ENCODE measurements around the gene NAA10. TPM values are rescaled to one million over a fixed set of nuclear protein-coding genes. Genes with fewer than 3 reads are reported as not detected.

NAA10 gene
- total and polyA plus RNA-seq, 2 of the 13 experiments (the other 11 are each of a cell fraction or from before 2014, with no cell fraction given): 49.2 to 51.7 TPM

- TF ChIP-seq PAXIP1 (CRISPR knock-in tag; conservative IDR thresholded peaks at IDR 0.05) (peak; percentile 77), DR1 (CRISPR knock-in tag; IDR thresholded peaks at IDR 0.05) (0 out of 2 replicates have a peak, but pooled peaks have one; percentile 31), MBD4 (IDR thresholded peaks at IDR 0.05; ENCODE audit: borderline replicate concordance, low read length) (no peak), SOX6 (IDR thresholded peaks at IDR 0.05) (no peak), SOX6 (CRISPR knock-in tag; IDR thresholded peaks at IDR 0.05) (peak; percentile 38; the same call in 1 of the 2 replicates), SAP130 (CRISPR knock-in tag; IDR thresholded peaks at IDR 0.05; ENCODE audit: low read depth) (peak; percentile 65; the same call in 1 of the 2 replicates), GATAD2A (CRISPR knock-in tag; IDR thresholded peaks at IDR 0.05) (0 out of 2 replicates have a peak, but pooled peaks have one; percentile 11), NR2F6 (IDR thresholded peaks at IDR 0.05) (peak; percentile 80), NR2F6 (CRISPR knock-in tag; IDR thresholded peaks at IDR 0.05) (peak; percentile 71), ZNF281 (CRISPR knock-in tag; IDR thresholded peaks at IDR 0.05; ENCODE audit: borderline replicate concordance) (peak; percentile 37; the same call in 1 of the 2 replicates), PRDM4 (CRISPR knock-in tag; IDR thresholded peaks at IDR 0.05; ENCODE audit: borderline replicate concordance) (peak; percentile 98; the same call in 1 of the 2 replicates), RAD21 (CRISPR knock-in tag; IDR thresholded peaks at IDR 0.05) (0 out of 2 replicates have a peak, but pooled peaks have one; percentile 17), SRSF1 (optimal IDR thresholded peaks at IDR 0.05; ENCODE audit: low read depth, low read length) (peak; percentile 34), ZFP62 (CRISPR knock-in tag; IDR thresholded peaks at IDR 0.05) (no peak), ZNF687 (CRISPR knock-in tag; IDR thresholded peaks at IDR 0.05) (peak; percentile 43), SOX5 (CRISPR knock-in tag; IDR thresholded peaks at IDR 0.05; ENCODE audit: borderline replicate concordance) (0 out of 2 replicates have a peak, but pooled peaks have one; percentile 17)
These were observed 52.7 kb downstream of the NAA10 start (continued) for GRCh38 chrX:153882086-153882498.
